H1 (cell line): ENCODE data around the gene KIAA1671. TPM values are rescaled to one million over a fixed set of nuclear protein-coding genes. Genes with fewer than 3 reads are reported as not detected.
A peak's percentile ranks its signal among the peaks of the same experiment; 100 is the strongest.

Experiments used
- CTCF ChIA-PET: fragments of 300-600 bp; sonication (Branson Sonifier 250); formaldehyde crosslinking; loops from one replicate; lab custom pipeline; 2021; ENCODE audit not compliant: partially characterized antibody; lab: Charles Lee
- POLR2A ChIA-PET: fragments of 300-600 bp; sonication (Branson Sonifier 250); formaldehyde crosslinking; loops from one replicate; lab custom pipeline; 2021; ENCODE audit warnings: inconsistent platforms; ENCODE audit not compliant: partially characterized antibody; lab: Charles Lee
- DNase-seq, 2 experiments: peaks; one replicate each; pipeline versions ENCODE4 v3.0.0 to v3.0.0-alpha.2; 2010 to 2022; ENCODE audit warnings: low spot score in 2 of 2, low read depth in 1 of 2, mixed read lengths in 1 of 2
- FAIRE-seq: peaks from 2 replicates; lab custom pipeline; 2011; peaks lifted over from hg19 to GRCh38; lab: Jason Lieb, UNC
- H2AFZ ChIP-seq: 2 replicates; pipeline ENCODE4 v1.8.1; 2012; ENCODE audit warnings: low read length, inconsistent platforms
- H2AK5ac ChIP-seq: 2 replicates; pipeline ENCODE4 v1.6.1; 2013; ENCODE audit warnings: low read depth, low read length
- H2BK120ac ChIP-seq: replicated peaks from 2 replicates; pipeline ENCODE3; 2013; ENCODE audit warnings: low read depth, low read length, inconsistent platforms
- H2BK12ac ChIP-seq: 2 replicates; pipeline ENCODE4 v1.6.1; 2013; ENCODE audit warnings: low read depth, low read length
- H2BK15ac ChIP-seq: 2 replicates; pipeline ENCODE4 v1.6.1; 2013; ENCODE audit warnings: low read length
- H2BK20ac ChIP-seq: 2 replicates; pipeline ENCODE4 v1.6.1; 2013; ENCODE audit warnings: low read length
- H2BK5ac ChIP-seq: 2 replicates; pipeline ENCODE4 v1.6.1; 2013; ENCODE audit warnings: low read depth, low read length
- H3K14ac ChIP-seq: 2 replicates; pipeline ENCODE4 v1.6.1; 2013; ENCODE audit warnings: inconsistent platforms; ENCODE audit not compliant: insufficient read length
- H3K18ac ChIP-seq: 2 replicates; pipeline ENCODE4 v1.6.1; 2013; ENCODE audit warnings: low read length; ENCODE audit errors: extremely low read depth
- H3K23ac ChIP-seq: 2 replicates; pipeline ENCODE4 v1.6.1; 2013; ENCODE audit warnings: inconsistent platforms; ENCODE audit not compliant: insufficient read length
- H3K23me2 ChIP-seq: 2 replicates; pipeline ENCODE4 v1.6.1; 2013; ENCODE audit warnings: low read depth, low read length
- H3K27ac ChIP-seq: 2 replicates; pipeline ENCODE4 v1.6.1; 2011; ENCODE audit warnings: low read depth, low read length, inconsistent platforms
- H3K27me3 ChIP-seq, 4 experiments: replicated peaks in 1 of 4; 1 replicate in 1 of 4; 2 replicates in 3 of 4; pipeline versions ENCODE4 v1.6.1 to v1.8.1; 2011 to 2013; ENCODE audit warnings: low read length in 3 of 4, mild to moderate bottlenecking in 3 of 4, inconsistent platforms in 2 of 4, mixed read lengths in 2 of 4, moderate library complexity in 1 of 4; ENCODE audit not compliant: control insufficient read depth in 3 of 4, insufficient read depth in 3 of 4; ENCODE audit errors: extremely low read depth in 1 of 4
- H3K36me3 ChIP-seq, 4 experiments: 2 replicates each; pipeline versions ENCODE4 v1.6.1 to v1.8.1; 2011 to 2013; ENCODE audit warnings: mild to moderate bottlenecking in 4 of 4, low read length in 3 of 4, moderate library complexity in 2 of 4, control low read depth in 1 of 4, inconsistent platforms in 1 of 4; ENCODE audit not compliant: insufficient read depth in 4 of 4, control insufficient read depth in 2 of 4
- H3K4ac ChIP-seq: replicated peaks from 2 replicates; pipeline ENCODE3; 2013; ENCODE audit warnings: low read length, low read depth, mixed read lengths, inconsistent platforms; ENCODE audit not compliant: insufficient read length
- H3K4me1 ChIP-seq, 4 experiments: replicated peaks in 1 of 4; 1 replicate in 1 of 4; 2 replicates in 3 of 4; pipeline versions ENCODE4 v1.6.1 to v1.8.1; 2011 to 2013; ENCODE audit warnings: low read length in 3 of 4, inconsistent platforms in 2 of 4, mixed read lengths in 1 of 4; ENCODE audit not compliant: insufficient read depth in 4 of 4, control insufficient read depth in 3 of 4
- H3K4me2 ChIP-seq, 2 experiments: 2 replicates each; pipeline versions ENCODE4 v1.6.1 to v1.8.1; 2011 to 2013; ENCODE audit warnings: low read depth in 2 of 2, low read length in 2 of 2, control low read depth in 1 of 2, inconsistent platforms in 1 of 2, mild to moderate bottlenecking in 1 of 2; ENCODE audit not compliant: insufficient read depth in 1 of 2
- H3K4me3 ChIP-seq, 4 experiments: fragments of 200-600, 300-600 bp in 1 of 4; sonication (generic), shearing (Covaris generic), sonication (Bioruptor Twin) in 1 of 4; 2 replicates each; pipeline versions ENCODE4 v1.5.1 to v1.8.1; 2011 to 2016; ENCODE audit warnings: low read length in 4 of 4, low read depth in 3 of 4, control low read depth in 2 of 4, inconsistent platforms in 2 of 4, mild to moderate bottlenecking in 2 of 4, mixed read lengths in 1 of 4, moderate library complexity in 1 of 4; ENCODE audit not compliant: insufficient read depth in 2 of 4; ENCODE audit errors: extremely low read depth in 1 of 4
- H3K56ac ChIP-seq: replicated peaks from 2 replicates; pipeline ENCODE3; 2013; ENCODE audit warnings: low read depth, mild to moderate bottlenecking, mixed read lengths, low read length, inconsistent platforms; ENCODE audit not compliant: insufficient read length
- H3K79me1 ChIP-seq: 2 replicates; pipeline ENCODE4 v1.6.1; 2013; ENCODE audit warnings: low read depth, low read length, control low read depth
- H3K79me2 ChIP-seq, 2 experiments: 2 replicates each; pipeline versions ENCODE4 v1.6.1 to v1.8.1; 2012 to 2013; ENCODE audit warnings: low read length in 2 of 2, mild to moderate bottlenecking in 2 of 2, inconsistent platforms in 1 of 2; ENCODE audit not compliant: insufficient read depth in 2 of 2, control insufficient read depth in 1 of 2
- H3K9ac ChIP-seq, 4 experiments: replicated peaks in 1 of 4; 1 replicate in 1 of 4; 2 replicates in 3 of 4; pipeline versions ENCODE4 v1.6.1 to v1.8.1; 2011 to 2013; ENCODE audit warnings: low read depth in 3 of 4, low read length in 3 of 4, control low read depth in 2 of 4, mild to moderate bottlenecking in 2 of 4, moderate library complexity in 2 of 4, inconsistent platforms in 1 of 4; ENCODE audit errors: extremely low read depth in 1 of 4
- H3K9me3 ChIP-seq, 2 experiments: 2 replicates each; pipeline versions ENCODE4 v1.6.1 to v1.8.1; 2012 to 2013; ENCODE audit warnings: mild to moderate bottlenecking in 2 of 2, moderate library complexity in 2 of 2, control low read depth in 1 of 2, inconsistent platforms in 1 of 2, low read depth in 1 of 2, low read length in 1 of 2, mixed read lengths in 1 of 2; ENCODE audit not compliant: insufficient read depth in 2 of 2
- H4K20me1 ChIP-seq, 2 experiments: replicated peaks in 1 of 2; 2 replicates each; pipeline versions ENCODE3 to v1.8.1; 2011 to 2013; ENCODE audit warnings: inconsistent platforms in 2 of 2, low read length in 2 of 2, mild to moderate bottlenecking in 1 of 2; ENCODE audit not compliant: insufficient read depth in 2 of 2, control insufficient read depth in 1 of 2
- H4K5ac ChIP-seq: 2 replicates; pipeline ENCODE4 v1.6.1; 2013; ENCODE audit warnings: low read length, low read depth, mixed read lengths, inconsistent platforms; ENCODE audit not compliant: insufficient read length
- H4K8ac ChIP-seq: 2 replicates; pipeline ENCODE4 v1.8.0; 2013; ENCODE audit warnings: mild to moderate bottlenecking, moderate library complexity, low read length, inconsistent platforms; ENCODE audit not compliant: insufficient read depth; ENCODE audit errors: extremely low read depth
- H4K91ac ChIP-seq: replicated peaks from 2 replicates; pipeline ENCODE3; 2013; ENCODE audit warnings: low read length, mixed read lengths, inconsistent platforms; ENCODE audit not compliant: insufficient read length
- BACH1 ChIP-seq: IDR thresholded peaks from 2 replicates; pipeline ENCODE4 v1.6.1; 2012; ENCODE audit warnings: low read length, improper control_type of control experiment
- KDM1A ChIP-seq: fragments of 200-600, 300-600 bp; sonication (generic); IDR thresholded peaks from 2 replicates; pipeline ENCODE4 v1.7.1; 2016; ENCODE audit warnings: mild to moderate bottlenecking, low read length, borderline replicate concordance
- WGBS, 2 experiments: shearing (Covaris generic) in 1 of 2; methylation state at CpG; one replicate each; pipeline versions ENCODE4 v1.1.6 to v1.1.7; 2013 to 2015; ENCODE audit warnings: low lambda C conversion rate in 2 of 2, mixed read lengths in 2 of 2, inconsistent platforms in 1 of 2, low coverage in 1 of 2, missing lambda C conversion rate in 1 of 2; ENCODE audit not compliant: insufficient replicate concordance in 2 of 2, insufficient coverage in 1 of 2, insufficient read length in 1 of 2; ENCODE audit errors: extremely low coverage in 1 of 2, missing lambda C conversion rate in 1 of 2; 5-methylcytosine and 5-hydroxymethylcytosine counted together
- polyA plus RNA-seq, 7 experiments: library from polyadenylated mRNA; depleted of rRNA in 3 of 7; stranded (reverse) in 5 of 7; unstranded in 2 of 7; fragments of >200 nt in 5 of 7; fragments of 200-250 nt in 2 of 7; gene quantifications; 1 replicate in 5 of 7; 2 replicates in 1 of 7; 4 replicates in 1 of 7; pipeline versions ENCODE4 v1.2.1 to v1.2.3, GENCODE V29; 2011 to 2013; ENCODE audit warnings: missing spikeins in 2 of 7, mixed read lengths in 2 of 7
- total RNA-seq: library from RNA; stranded (reverse); fragmentation: NEBNext Ultra II Directional; extraction: Animal tissue kit (Norgen Biotek cat#: 25700); gene quantifications from 2 replicates; pipeline ENCODE4 v1.2.1, GENCODE V29; 2021

The KIAA1671 gene
- total and polyA plus RNA-seq, 2 of the 8 experiments (the other 6 are each of a cell fraction or from before 2014, with no cell fraction given): 6.4 to 23.9 TPM

- Histone ChIP-seq H2BK120ac (no peak overlapping the region), H4K8ac (no peak overlapping the region), H3K56ac (no peak overlapping the region), H4K91ac (no peak overlapping the region), H3K4me2 (no peak overlapping the region), H2AFZ (no peak overlapping the region), H3K23ac (no peak overlapping the region), H3K18ac (no peak overlapping the region), H4K20me1 (peaks cover 3 to 10% of the 10 kb centered on the region in 2 experiments), H3K4me1 (no peaks in the 10 kb centered on the region; a peak in 1 of 7 replicates), H3K79me2 (no peaks in the 10 kb centered on the region), H3K4me3 (no peak overlapping the region), H3K4ac (no peak overlapping the region), H3K27me3 (no peaks in the 10 kb centered on the region), H2BK15ac (no peak overlapping the region), H3K36me3 (no peaks in the 10 kb centered on the region), H2BK20ac (no peak overlapping the region), H3K14ac (no peak overlapping the region), H2BK12ac (no peak overlapping the region), H2BK5ac (no peak overlapping the region), H2AK5ac (no peak overlapping the region), H4K5ac (no peak overlapping the region), H3K23me2 (no peaks in the 10 kb centered on the region), H3K9me3 (no peaks in the 10 kb centered on the region), H3K27ac (no peak overlapping the region), H3K9ac (no peak overlapping the region), H3K79me1 (no peaks in the 10 kb centered on the region)
- FAIRE-seq (no peak), DNase-seq (no peak)
- 88% methylated on average over 6 of the region's 6 CpGs; no CpG with 5 or more reads in 1 of the 2 experiments for WGBS, 2 experiments
- TF ChIP-seq KDM1A: peak; percentile 71; the same call in 1 of the 2 replicates
- TF ChIP-seq BACH1: no peak
- CTCF ChIA-PET: interaction anchor here (0.6 to 1.9 kb wide), 6 partner anchors 9 to 223 kb away, joined by 3 to 7 read pairs (median 3); no protein-coding TSS in a partner anchor
- POLR2A ChIA-PET: interaction anchor here (1.1 kb wide), 1 partner anchor 8 kb away, joined by 3 read pairs; no protein-coding TSS in a partner anchor
These were observed 209.5 kb downstream of the KIAA1671 start for GRCh38 chr22:25161916-25162530.
